MCF 10A (cell line): Measurements from ENCODE around the gene SERF2. TPM values are rescaled to one million over a fixed set of nuclear protein-coding genes. Genes with fewer than 3 reads are reported as not detected.

ENCODE experiments used
- BruUV-seq: library from RNA; stranded (reverse); fragments of 400-500 nt; replicated peaks from 2 replicates; lab custom pipeline; 2021; lab: Mats Ljungman, UMichigan
- CTCF ChIA-PET: fragments of 300-600 bp; sonication (Branson Sonifier 250); formaldehyde crosslinking; extraction: SDS; loops from one replicate; lab custom pipeline; 2021; ENCODE audit warnings: antibody characterized with exemption, inconsistent platforms; lab: Yijun Ruan, JAX
- POLR2A ChIA-PET: fragments of 300-600, 350-650 bp; sonication (Branson Sonifier 250); formaldehyde crosslinking; extraction: SDS; loops from one replicate; lab custom pipeline; 2020; ENCODE audit warnings: antibody characterized with exemption, inconsistent platforms; lab: Yijun Ruan, JAX
- DNase-seq: peaks from one replicate; pipeline ENCODE4 v3.0.0-alpha.2; 2018; ENCODE audit not compliant: unreplicated experiment
- H3K27ac Mint-ChIP-seq: one replicate; pipeline ENCODE4 v1.8.0; 2022; ENCODE audit warnings: mild to moderate bottlenecking, low read depth, mixed read lengths; ENCODE audit not compliant: unreplicated experiment
- H3K27me3 Mint-ChIP-seq: one replicate; pipeline ENCODE4 v1.8.0; 2022; ENCODE audit warnings: mixed read lengths; ENCODE audit not compliant: insufficient read depth, unreplicated experiment
- H3K36me3 Mint-ChIP-seq: one replicate; pipeline ENCODE4 v1.8.0; 2022; ENCODE audit warnings: mild to moderate bottlenecking, moderate library complexity, mixed read lengths; ENCODE audit not compliant: insufficient read depth, unreplicated experiment
- H3K4me1 Mint-ChIP-seq: one replicate; pipeline ENCODE4 v1.8.0; 2022; ENCODE audit warnings: mixed read lengths; ENCODE audit not compliant: insufficient read depth, unreplicated experiment
- H3K4me3 Mint-ChIP-seq: one replicate; pipeline ENCODE4 v1.8.0; 2022; ENCODE audit warnings: mild to moderate bottlenecking, moderate library complexity, mixed read lengths; ENCODE audit not compliant: unreplicated experiment
- H3K9me3 Mint-ChIP-seq: one replicate; pipeline ENCODE4 v1.8.0; 2022; ENCODE audit warnings: mixed read lengths; ENCODE audit not compliant: unreplicated experiment
- CTCF ChIP-seq: fragments of 200-600 bp; IDR thresholded peaks from one replicate; pipeline ENCODE4 v1.8.0; 2022; ENCODE audit warnings: antibody characterized with exemption, mild to moderate bottlenecking; ENCODE audit not compliant: unreplicated experiment
- intact Hi-C: fragments of 100-400 bp; cut with micrococcal nuclease; formaldehyde crosslinking; loops from 2 replicates; pipeline ENCODE4 v1.14.1; 2022
- total RNA-seq: library from RNA; stranded (reverse); gene quantifications from 2 replicates; pipeline ENCODE4 v1.2.3, GENCODE V29; 2022

Gene SERF2
- total RNA-seq, 1 experiment from 2014 or later, result 717 TPM

GRCh38 chr15:43769584-43770228, 22.4 kb upstream of the SERF2 start:
- TF ChIP-seq CTCF, result peak; percentile 72
- ChIA-PET POLR2A (interaction anchor here (2.2 to 3.6 kb wide), 3 partner anchors 23 to 329 kb away, joined by 8 to 23 read pairs (median 22); partner anchors contain the start of genes PDIA3 and SERF2), CTCF (interaction anchor here (0.6 to 3.2 kb wide), 9 partner anchors 10 to 230 kb away, joined by 3 to 23 read pairs (median 3); partner anchors contain the start of genes HYPK and SERINC4)
- BruUV-seq, result no TSS peak
- Mint-ChIP-seq H3K27ac (no peak overlapping the region), H3K9me3 (no peaks in the 10 kb centered on the region), H3K4me3 (no peak overlapping the region), H3K27me3 (no peaks in the 10 kb centered on the region), H3K4me1 (peaks cover 6% of the 10 kb centered on the region), H3K36me3 (peaks cover 95% of the 10 kb centered on the region)
- peak; percentile 66 for DNase-seq
- intact Hi-C loops, result no loop called here

GRCh38 chr15:43771816-43772215, 20.3 kb upstream of the SERF2 start:
- no peak for TF ChIP-seq CTCF
- peaks cover 85% of the 10 kb centered on the region for H3K36me3 Mint-ChIP-seq
- BruUV-seq, result no TSS peak
- H3K27ac Mint-ChIP-seq, result peak overlapping the region; percentile 91
- peaks cover 18% of the 10 kb centered on the region for H3K4me1 Mint-ChIP-seq
- H3K9me3 Mint-ChIP-seq, result no peaks in the 10 kb centered on the region
- no peaks in the 10 kb centered on the region for H3K27me3 Mint-ChIP-seq
- ChIA-PET POLR2A (interaction anchor here (0.6 to 3.6 kb wide), 9 partner anchors 10 to 331 kb away, joined by 3 to 23 read pairs (median 4); partner anchors contain the start of genes HYPK, PDIA3, SERF2 and SERINC4), CTCF (interaction anchor here (1.8 to 3.2 kb wide), 2 partner anchors 12 to 24 kb away, joined by 5 to 23 read pairs; no protein-coding TSS in a partner anchor)
- H3K4me3 Mint-ChIP-seq, result peak overlapping the region; percentile 11
- peak; percentile 16 for DNase-seq
- intact Hi-C loops, result no loop called here

GRCh38 chr15:43772624-43773023, 19.5 kb upstream of the SERF2 start:
- no peak overlapping the region for H3K4me3 Mint-ChIP-seq
- ChIA-PET CTCF (interaction anchor here (1.8 to 3.2 kb wide), 2 partner anchors 13 to 23 kb away, joined by 5 to 23 read pairs; no protein-coding TSS in a partner anchor), POLR2A (interaction anchor here (0.8 to 3.6 kb wide), 8 partner anchors 9 to 28 kb away, joined by 3 to 23 read pairs (median 4); partner anchors contain the start of genes HYPK, PDIA3, SERF2 and SERINC4)
- H3K36me3 Mint-ChIP-seq, result peaks cover 77% of the 10 kb centered on the region
- no TSS peak for BruUV-seq
- no peak for DNase-seq
- TF ChIP-seq CTCF, result no peak
- peaks cover 18% of the 10 kb centered on the region for H3K4me1 Mint-ChIP-seq
- intact Hi-C loops, result no loop called here
- H3K27ac Mint-ChIP-seq, result peak overlapping the region; percentile 91
- H3K27me3 Mint-ChIP-seq, result no peaks in the 10 kb centered on the region
- no peaks in the 10 kb centered on the region for H3K9me3 Mint-ChIP-seq

- CTCF ChIA-PET, result interaction anchor here (0.8 to 4.5 kb wide), 5 partner anchors 16 to 333 kb away, joined by 3 to 40 read pairs (median 3); partner anchors contain the start of gene SERF2
- no peak for DNase-seq
- no TSS peak for BruUV-seq
- H3K9me3 Mint-ChIP-seq, result no peaks in the 10 kb centered on the region
- H3K27ac Mint-ChIP-seq, result no peak overlapping the region
- no peak overlapping the region for H3K4me3 Mint-ChIP-seq
- H3K4me1 Mint-ChIP-seq, result peaks cover 18% of the 10 kb centered on the region
- no peak for TF ChIP-seq CTCF
- POLR2A ChIA-PET, result interaction anchor here (0.8 to 7.9 kb wide), 2 partner anchors 20 to 32 kb away, joined by 3 to 162 read pairs; partner anchors contain the start of genes HYPK, SERF2 and SERINC4
- peaks cover 62% of the 10 kb centered on the region for H3K36me3 Mint-ChIP-seq
- intact Hi-C loops, result no loop called here
- H3K27me3 Mint-ChIP-seq, result no peaks in the 10 kb centered on the region
Observed at GRCh38 chr15:43774062-43774461, 18.1 kb upstream of the SERF2 start.
